ENCODE data around the gene TNS1.
A peak's percentile ranks its signal among the peaks of the same experiment; 100 is the strongest.
"Not testable (repeated sequence)": the region's sequence is repeated elsewhere in the genome, so short reads cannot be mapped to it uniquely, and the experiment has no call there.

The TNS1 gene

GRCh38 chr2:217795706-217796465 is 206.9 kb downstream of the TNS1 start:
- DNase-seq (ENCODE audit: low read depth) = no peak

- DNase-seq (ENCODE audit: low read depth) = no peak
These were observed 207.7 kb downstream of the TNS1 start for GRCh38 chr2:217795067-217795466.

GRCh38 chr2:217794133-217794986 is 208.4 kb downstream of the TNS1 start:
- DNase-seq (ENCODE audit: low read depth) = no peak

- DNase-seq (ENCODE audit: low read depth) = no peak
These were observed 209.1 kb downstream of the TNS1 start for GRCh38 chr2:217793566-217794132.

GRCh38 chr2:217792626-217793527 is 209.9 kb downstream of the TNS1 start:
- DNase-seq (ENCODE audit: low read depth) = no peak

GRCh38 chr2:217791551-217791950 is 211.2 kb downstream of the TNS1 start:
- no peak for DNase-seq (ENCODE audit: low read depth)

GRCh38 chr2:217790681-217791392 is 212.0 kb downstream of the TNS1 start:
- DNase-seq (ENCODE audit: low read depth) = no peak

GRCh38 chr2:217790195-217790594 is 212.6 kb downstream of the TNS1 start:
- DNase-seq (ENCODE audit: low read depth) = no peak

GRCh38 chr2:217789736-217790181 is 213.0 kb downstream of the TNS1 start:
- no peak for DNase-seq (ENCODE audit: low read depth)

GRCh38 chr2:217789003-217789735 is 213.6 kb downstream of the TNS1 start:
- peak; percentile 14 for DNase-seq (ENCODE audit: low read depth)

GRCh38 chr2:217788669-217789002 is 214.2 kb downstream of the TNS1 start:
- DNase-seq (ENCODE audit: low read depth) = no peak

- no peak for DNase-seq (ENCODE audit: low read depth)
These were observed 215.5 kb downstream of the TNS1 start for GRCh38 chr2:217787160-217787877.

GRCh38 chr2:217786560-217786959 is 216.2 kb downstream of the TNS1 start:
- DNase-seq (ENCODE audit: low read depth) = not testable (repeated sequence)

- DNase-seq (ENCODE audit: low read depth) = peak; percentile 13
These were observed 217.2 kb downstream of the TNS1 start for GRCh38 chr2:217785544-217786045.

- no peak for DNase-seq (ENCODE audit: low read depth)
These were observed 217.7 kb downstream of the TNS1 start for GRCh38 chr2:217784996-217785543.

- no peak for DNase-seq (ENCODE audit: low read depth)
These were observed 219.6 kb downstream of the TNS1 start for GRCh38 chr2:217783243-217783642.

- no peak for DNase-seq (ENCODE audit: low read depth)
These were observed 224.9 kb downstream of the TNS1 start for GRCh38 chr2:217777906-217778305.

- DNase-seq (ENCODE audit: low read depth) = no peak
These were observed 226.2 kb downstream of the TNS1 start for GRCh38 chr2:217776631-217777030.

- DNase-seq (ENCODE audit: low read depth) = no peak
These were observed 226.8 kb downstream of the TNS1 start for GRCh38 chr2:217775920-217776503.

Data from T-helper 22 cell (primary cell).